Activated T-cell treated with anti-CD3 and anti-CD28 coated beads for 48 hours (primary cell): ENCODE data around the gene NNT.
A peak's percentile ranks its signal among the peaks of the same experiment; 100 is the strongest.
"Not testable (repeated sequence)": the region's sequence is repeated elsewhere in the genome, so short reads cannot be mapped to it uniquely, and the experiment has no call there.

Experiments used
- DNase-seq: peaks from one replicate; pipeline ENCODE4 v3.0.0-alpha.2; 2020; ENCODE audit warnings: low read depth

Gene NNT

GRCh38 chr5:43602461-43603343 is at the start of gene NNT:
Gene NNT, plus strand, starts transcription at chr5:43603180. Its CDS starts 6,016 bp downstream, at chr5:43609196.
- DNase-seq = peak; percentile 76

DNA sequence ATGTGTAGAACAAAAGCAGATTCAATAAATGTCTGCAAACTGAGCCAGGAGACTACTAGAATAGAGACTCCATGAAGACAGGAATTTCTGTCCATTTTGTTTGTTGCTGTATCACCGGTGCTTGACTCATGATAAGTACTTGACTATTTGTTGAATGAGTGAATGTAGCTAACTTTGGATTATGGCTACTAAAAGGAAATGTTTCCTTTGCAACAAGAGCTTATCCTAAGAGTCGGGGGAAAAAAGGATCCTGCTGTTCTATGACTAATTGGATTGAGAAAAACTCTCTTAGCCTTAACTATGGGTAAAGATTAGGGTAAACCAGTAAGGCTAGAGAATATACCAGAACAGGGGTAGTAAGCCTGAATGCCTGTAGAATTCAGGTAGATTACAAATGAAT is 49.6 kb upstream of the NNT start:
- no peak for DNase-seq

GRCh38 chr5:43554497-43554896 is 48.5 kb upstream of the NNT start:
- no peak for DNase-seq

DNA sequence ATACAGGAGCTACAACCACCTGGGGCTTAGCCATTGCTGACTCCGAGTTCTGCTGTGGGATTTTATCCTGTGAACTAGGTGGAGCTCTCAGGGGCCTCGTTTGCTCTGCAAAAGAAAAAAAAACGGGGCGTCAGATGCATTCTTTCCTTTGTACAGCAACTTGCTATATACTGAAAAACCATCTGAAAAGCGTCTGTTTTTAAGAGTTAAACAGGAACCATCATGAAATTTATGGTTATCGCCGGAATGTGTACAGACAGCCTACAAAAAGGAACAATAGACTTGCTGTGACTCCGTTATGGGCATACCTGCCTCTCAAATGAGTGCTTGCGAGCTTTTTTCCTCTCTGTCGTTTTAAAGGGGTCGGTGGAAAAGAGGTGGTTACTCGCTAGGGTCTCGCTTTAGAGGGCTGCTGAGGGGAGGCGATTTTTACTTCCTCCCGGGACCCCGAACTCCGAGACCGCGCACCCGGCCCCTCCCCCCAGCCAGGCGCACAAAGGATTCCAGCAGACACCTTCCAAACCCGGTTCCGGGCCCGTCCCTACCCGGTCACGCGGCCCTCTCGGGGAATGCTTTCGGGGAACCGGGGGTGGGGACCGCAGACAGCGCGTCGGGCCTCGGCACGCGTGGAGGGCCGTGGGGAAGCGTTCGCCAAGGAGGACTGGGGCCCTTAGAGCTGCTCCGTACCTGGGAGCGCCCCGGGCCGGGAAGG is 46.9 kb upstream of the NNT start:
- DNase-seq = peak; percentile 35

- DNase-seq = not testable (repeated sequence)
Measured at GRCh38 chr5:43556607-43556856, 46.4 kb upstream of the NNT start.

GRCh38 chr5:43556857-43557542 is 46.0 kb upstream of the NNT start, which contains the start of gene PAIP1:
Gene PAIP1, minus strand, starts transcription at chr5:43557077. Its CDS starts 231 bp downstream, at chr5:43556846.
- DNase-seq = peak; percentile 78

GRCh38 chr5:43560128-43560527 is 42.9 kb upstream of the NNT start:
- DNase-seq = no peak

DNA sequence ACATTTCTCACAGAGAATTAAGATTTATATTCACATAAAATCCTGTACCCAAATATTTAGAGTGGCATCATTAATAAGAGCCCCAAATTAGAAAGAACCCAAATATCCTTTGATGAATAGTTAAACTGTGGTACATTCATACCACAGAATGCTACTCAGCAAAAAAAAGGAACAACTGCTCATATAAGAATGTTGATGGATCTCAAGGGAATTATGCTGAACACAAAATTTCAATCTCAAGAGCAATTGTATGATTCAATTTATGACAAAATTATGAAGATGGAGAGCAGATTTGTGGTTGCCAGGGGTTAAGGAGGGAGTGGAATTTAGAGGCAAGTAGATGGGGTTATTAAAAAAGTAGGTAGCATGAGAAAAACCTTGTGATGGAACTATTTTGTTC is 41.6 kb upstream of the NNT start:
- DNase-seq = no peak

- DNase-seq = no peak
Measured at GRCh38 chr5:43563321-43563720, 39.7 kb upstream of the NNT start.

DNA sequence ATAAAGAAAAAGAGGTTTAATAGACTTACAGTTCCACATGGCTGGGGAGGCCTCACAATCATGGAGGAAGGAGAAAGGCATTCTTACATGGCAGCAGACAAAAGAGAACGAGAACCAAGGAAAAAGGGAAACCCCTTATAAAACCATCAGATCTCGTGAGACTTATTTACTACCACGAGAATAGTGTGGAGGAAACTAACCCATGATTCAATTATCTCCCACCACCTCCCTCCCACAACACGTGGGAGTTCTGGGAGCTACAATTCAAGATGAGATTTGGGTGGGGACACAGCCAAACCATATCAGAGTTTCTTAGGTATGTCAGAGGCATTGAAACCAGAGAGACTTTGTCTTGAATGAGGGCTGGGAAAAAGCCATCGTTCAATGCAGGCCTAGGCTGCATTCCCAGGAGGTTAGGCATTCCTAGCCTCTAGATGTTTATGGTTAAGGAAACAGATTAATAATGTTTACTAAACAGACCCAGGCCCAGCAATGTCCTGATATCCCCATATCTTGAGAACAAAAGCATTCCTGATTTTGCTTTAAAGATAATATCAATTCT is 38.6 kb upstream of the NNT start:
- no peak for DNase-seq

- DNase-seq = no peak
Measured at GRCh38 chr5:43565043-43565442, 37.9 kb upstream of the NNT start.

GRCh38 chr5:43567967-43568366 is 35.0 kb upstream of the NNT start:
- no peak for DNase-seq

GRCh38 chr5:43569236-43569746 is 33.7 kb upstream of the NNT start:
- no peak for DNase-seq

DNA sequence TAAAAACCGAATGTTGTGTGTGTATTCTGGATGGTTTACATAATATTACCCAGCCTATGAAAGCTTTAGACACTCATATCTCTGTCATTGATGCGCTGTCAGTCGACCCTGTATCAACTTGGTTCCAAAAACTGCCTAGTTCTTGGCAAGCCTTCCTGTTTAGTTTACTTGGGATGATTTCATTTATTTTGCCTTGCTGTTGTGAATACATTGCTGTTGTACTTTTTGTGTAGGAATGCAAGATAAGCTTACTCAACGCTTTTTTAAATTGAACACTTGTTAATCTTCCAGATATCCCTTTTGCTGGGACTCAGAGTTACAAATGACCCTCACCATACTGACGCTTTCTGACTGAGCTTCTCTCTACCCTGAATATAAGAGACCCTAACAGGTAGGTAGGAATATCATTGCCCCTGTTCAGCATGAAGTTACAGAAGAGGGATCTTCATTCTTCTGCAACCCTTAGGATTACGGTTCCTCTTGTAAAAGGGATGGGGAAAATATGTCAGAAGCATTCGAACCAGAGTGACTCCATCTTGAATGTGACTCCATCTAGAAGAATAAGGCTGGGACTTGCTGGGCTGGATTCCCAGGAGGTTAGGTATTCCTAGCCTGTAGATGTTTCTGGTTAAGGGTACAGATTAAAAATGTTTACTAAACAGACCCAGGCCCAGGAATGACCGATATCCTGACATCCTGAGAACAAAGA is 32.4 kb upstream of the NNT start:
- no peak for DNase-seq

DNA sequence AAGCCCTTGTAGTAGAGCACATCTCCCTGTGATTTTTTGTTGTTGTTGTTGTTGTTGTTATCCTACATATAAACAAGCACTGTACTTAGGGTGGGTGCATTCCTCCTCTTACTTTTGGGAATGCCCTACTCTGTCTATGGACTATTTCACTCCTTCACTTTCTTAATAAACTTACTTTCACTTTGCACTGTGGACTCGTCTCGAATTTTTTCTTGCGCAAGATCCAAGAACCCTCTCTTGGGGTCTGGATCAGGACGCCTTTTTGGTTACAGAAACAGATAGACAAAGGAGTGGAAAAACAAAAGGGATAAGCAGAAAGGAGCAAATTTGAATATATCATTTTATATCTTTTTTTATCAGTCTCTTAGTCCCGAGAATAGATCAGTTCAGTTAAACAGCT is 31.7 kb upstream of the NNT start:
- DNase-seq = no peak

- DNase-seq = no peak
Measured at GRCh38 chr5:43572357-43572756, 30.6 kb upstream of the NNT start.

DNA sequence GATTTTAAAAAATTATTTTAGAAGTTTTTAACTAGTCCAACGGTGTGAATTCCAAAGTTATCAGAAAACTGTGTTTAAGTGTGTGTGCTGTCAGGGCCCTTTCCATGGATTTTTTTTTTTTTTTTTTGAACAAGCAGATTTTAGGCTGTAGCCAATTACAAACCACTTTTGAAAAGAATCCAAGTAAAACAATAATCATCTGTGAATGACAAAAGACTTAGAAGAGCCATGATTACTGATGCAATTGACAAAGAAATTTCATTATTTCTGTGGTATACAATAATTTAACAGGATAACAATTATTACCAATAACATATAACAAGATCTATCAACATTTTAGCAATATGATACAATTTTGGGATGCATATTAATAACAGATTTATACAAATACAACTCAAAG is 29.9 kb upstream of the NNT start:
- no peak for DNase-seq

- not testable (repeated sequence) for DNase-seq
Measured at GRCh38 chr5:43580402-43581210, 22.4 kb upstream of the NNT start.

- DNase-seq = no peak
Measured at GRCh38 chr5:43581398-43581797, 21.6 kb upstream of the NNT start.

DNA sequence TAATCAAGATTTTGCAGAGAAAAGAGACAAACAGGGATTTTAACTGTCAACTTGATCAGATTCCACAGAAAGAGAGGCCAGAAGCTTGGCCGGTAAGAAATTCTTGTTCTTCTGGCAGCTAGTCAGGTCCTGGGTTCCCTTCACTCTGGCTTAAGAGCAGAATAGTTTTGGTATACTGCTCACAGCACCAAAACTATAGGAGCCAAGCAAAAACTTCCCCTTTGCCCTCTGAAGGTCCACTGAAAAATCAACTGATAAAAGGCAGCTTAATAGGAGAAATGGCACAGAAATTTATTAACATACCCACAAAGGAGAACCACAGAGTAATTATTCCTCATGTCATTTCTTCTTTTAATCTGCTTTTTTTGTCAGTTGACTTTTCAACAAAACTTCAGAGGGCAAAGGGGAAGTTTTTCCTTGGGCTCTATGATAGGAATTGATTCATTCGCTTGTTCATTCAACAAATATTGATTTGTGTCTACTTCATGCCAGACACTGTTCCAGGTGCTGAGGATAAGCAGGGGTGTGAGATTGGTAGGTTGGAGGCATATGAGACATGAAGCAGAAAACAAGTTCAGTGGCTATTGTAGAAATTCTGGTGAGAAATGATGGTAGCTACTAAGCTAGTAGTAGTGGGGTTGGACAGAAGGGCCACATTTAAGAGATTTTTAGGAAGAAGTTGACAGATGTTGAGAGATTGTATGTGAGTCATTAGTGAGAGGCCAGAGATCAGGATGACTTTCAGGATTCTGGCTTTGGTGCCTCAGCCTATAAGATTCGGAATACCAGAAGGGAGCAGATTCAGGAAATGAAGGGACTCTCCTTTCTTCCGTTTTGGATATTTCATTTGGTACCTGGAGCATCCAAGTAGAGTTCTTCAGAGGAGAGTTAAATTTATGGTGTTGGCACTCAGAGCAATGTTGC is 20.6 kb upstream of the NNT start:
- DNase-seq = no peak
